Activated T-helper 1 cell treated with anti-CD3 and anti-CD28 coated beads, Interleukin-12 subunit alpha, Interleukin-12 subunit beta, Interleukin-2, Interleukin-4 antibody, amounts not matched to agents 30 ng/mL and 10 ng/mL and 1 ng/mL, durations not matched to agents 14 hours and 24 hours and 36 hours (primary cell): ENCODE measurements around the gene MRPL24. TPM values are rescaled to one million over a fixed set of nuclear protein-coding genes. Genes with fewer than 3 reads are reported as not detected.

Experiments used
- DNase-seq: peaks from one replicate; pipeline ENCODE4 v3.0.0; 2021; ENCODE audit warnings: low spot score
- H3K27ac Mint-ChIP-seq: one replicate; pipeline ENCODE4 v1.8.0; 2021; ENCODE audit warnings: mild to moderate bottlenecking, mixed read lengths
- H3K27me3 Mint-ChIP-seq: one replicate; pipeline ENCODE4 v1.8.0; 2022; ENCODE audit warnings: mild to moderate bottlenecking, moderate library complexity, mixed read lengths; ENCODE audit not compliant: insufficient read depth
- H3K36me3 Mint-ChIP-seq: one replicate; pipeline ENCODE4 v1.8.0; 2021; ENCODE audit warnings: low read depth, mixed read lengths
- H3K4me1 Mint-ChIP-seq: one replicate; pipeline ENCODE4 v1.8.0; 2021; ENCODE audit warnings: low read depth, mixed read lengths
- H3K4me3 Mint-ChIP-seq: one replicate; pipeline ENCODE4 v1.8.0; 2021; ENCODE audit warnings: mild to moderate bottlenecking, moderate library complexity, mixed read lengths
- H3K9me3 Mint-ChIP-seq: one replicate; pipeline ENCODE4 v1.8.0; 2021; ENCODE audit warnings: mixed read lengths
- intact Hi-C: fragments of 100-400 bp; cut with micrococcal nuclease; formaldehyde crosslinking; loops from one replicate; pipeline ENCODE4 v1.15.1; 2024
- total RNA-seq: library from RNA; stranded (reverse); gene quantifications from 2 replicates; pipeline ENCODE4 v1.2.3, GENCODE V29; 2022

The MRPL24 gene
- total RNA-seq, 1 donor from 2014 or later = 135 TPM

DNA sequence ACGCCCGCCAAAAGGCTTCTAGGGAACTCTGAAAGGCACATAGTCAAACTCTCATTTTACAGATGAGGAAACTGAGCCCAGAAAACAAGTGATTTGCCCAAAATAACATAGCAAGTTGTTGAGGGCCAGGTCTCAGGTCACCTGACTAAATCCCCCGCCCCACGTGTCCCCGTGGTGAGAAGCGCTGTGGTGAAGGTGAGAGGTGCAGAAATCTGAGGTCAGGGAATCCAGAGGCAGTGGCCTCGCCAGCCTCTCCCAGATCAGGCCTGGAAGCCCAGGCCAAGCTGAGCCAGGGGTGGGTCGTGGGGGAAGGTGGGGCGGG is 5.5 kb upstream of the MRPL24 start:
- no peaks in the 10 kb centered on the region for H3K27me3 Mint-ChIP-seq
- no peaks in the 10 kb centered on the region for H3K9me3 Mint-ChIP-seq
- H3K36me3 Mint-ChIP-seq = peaks cover 57% of the 10 kb centered on the region
- no peak for DNase-seq
- peaks cover 82% of the 10 kb centered on the region for H3K4me1 Mint-ChIP-seq
- peak overlapping the region; percentile 100 for H3K4me3 Mint-ChIP-seq
- intact Hi-C loops = loop anchor here (10.0 kb wide), 2 partner anchors 388 to 552 kb away; partner anchors contain the start of genes ETV3 and SLC25A44
- peak overlapping the region; percentile 94 for H3K27ac Mint-ChIP-seq

DNA sequence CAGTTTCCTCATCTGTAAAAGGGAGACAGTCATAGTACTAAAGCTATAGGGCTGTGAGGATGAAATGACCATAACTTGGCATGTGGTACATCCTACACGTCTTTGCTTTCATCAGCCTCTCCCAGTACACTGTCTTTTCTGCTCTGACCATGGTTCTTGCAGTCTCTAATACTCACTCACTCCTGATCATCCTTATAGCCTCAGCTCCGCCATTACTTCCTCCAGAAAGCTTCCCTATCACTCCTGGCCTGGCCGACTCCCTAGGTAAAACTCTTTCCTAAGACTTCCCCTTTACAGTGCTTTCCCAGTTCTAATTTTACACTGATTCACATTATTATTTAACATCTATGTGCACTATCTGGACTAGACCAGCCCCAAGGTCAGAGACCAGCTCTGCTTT is 5.0 kb upstream of the MRPL24 start:
- Mint-ChIP-seq H3K27ac (peak overlapping the region; percentile 83), H3K36me3 (peaks cover 60% of the 10 kb centered on the region), H3K27me3 (no peaks in the 10 kb centered on the region), H3K4me3 (peak overlapping the region; percentile 100), H3K4me1 (peaks cover 85% of the 10 kb centered on the region), H3K9me3 (no peaks in the 10 kb centered on the region)
- no peak for DNase-seq
- intact Hi-C loops = loop anchor here (10.0 kb wide), 2 partner anchors 389 to 551 kb away; partner anchors contain the start of genes ETV3 and SLC25A44

DNA sequence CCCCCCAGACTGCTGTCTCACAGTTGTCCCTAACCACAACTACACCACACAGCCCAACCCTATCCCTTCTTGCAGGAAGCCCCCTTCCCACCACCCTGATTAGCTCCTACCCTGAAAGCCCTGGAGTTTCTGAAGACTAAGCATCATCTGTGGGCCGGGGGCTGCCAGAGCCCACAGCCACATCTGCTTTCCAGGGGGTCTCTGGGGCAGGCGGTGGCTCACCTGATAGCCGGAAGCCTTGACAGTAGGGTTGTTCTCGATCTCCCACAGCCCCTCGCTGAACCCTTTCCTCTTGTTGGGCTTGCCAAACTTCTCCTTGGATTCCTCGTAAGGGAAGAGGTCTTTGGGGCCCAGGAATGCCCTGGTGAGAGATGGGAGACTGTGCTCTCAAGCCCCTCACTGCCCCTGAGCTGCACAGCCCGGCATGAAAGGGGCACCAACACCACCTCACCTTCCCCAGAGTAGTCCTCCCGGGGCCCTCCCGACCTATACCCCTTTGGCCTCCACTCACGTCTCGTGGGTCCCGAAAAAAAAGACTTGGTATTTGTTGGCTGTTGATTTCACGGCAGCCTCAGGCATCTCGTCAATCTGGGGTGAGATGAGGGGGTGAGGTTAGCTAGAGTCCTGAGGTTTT is 4.0 kb upstream of the MRPL24 start:
- DNase-seq = no peak
- intact Hi-C loops = loop anchor here (5.0 to 10.0 kb wide), 4 partner anchors 243 to 888 kb away; partner anchors contain the start of genes ETV3, GON4L, MEF2D and SLC25A44
- Mint-ChIP-seq H3K36me3 (peaks cover 60% of the 10 kb centered on the region), H3K27me3 (no peaks in the 10 kb centered on the region), H3K27ac (peak overlapping the region; percentile 46), H3K4me1 (peaks cover 78% of the 10 kb centered on the region), H3K9me3 (no peaks in the 10 kb centered on the region), H3K4me3 (no peak overlapping the region)

DNA sequence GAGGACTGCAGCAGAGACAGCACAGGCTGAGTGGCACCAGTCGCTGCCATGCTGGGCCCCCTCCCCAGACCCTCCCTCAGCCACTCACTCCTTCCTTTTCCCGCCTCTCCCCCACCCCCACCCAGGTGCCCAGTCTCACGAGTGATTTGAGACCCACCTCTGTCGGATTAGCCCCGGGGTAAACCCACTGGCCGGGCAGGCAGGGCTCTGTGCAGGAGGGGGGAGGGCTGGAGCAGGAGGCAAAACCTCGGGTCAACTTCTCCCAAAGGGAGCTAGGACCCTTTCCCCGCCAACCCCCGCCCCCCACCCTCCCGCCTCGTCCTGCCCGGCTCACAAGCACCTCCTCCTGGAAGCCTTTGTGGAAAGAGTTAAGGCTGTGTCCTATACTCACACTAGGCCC is 3.5 kb upstream of the MRPL24 start:
- H3K9me3 Mint-ChIP-seq = no peaks in the 10 kb centered on the region
- no peak overlapping the region for H3K27ac Mint-ChIP-seq
- H3K4me1 Mint-ChIP-seq = peaks cover 75% of the 10 kb centered on the region
- H3K4me3 Mint-ChIP-seq = no peak overlapping the region
- no peaks in the 10 kb centered on the region for H3K27me3 Mint-ChIP-seq
- intact Hi-C loops = loop anchor here (5.0 to 10.0 kb wide), 4 partner anchors 242 to 887 kb away; partner anchors contain the start of genes ETV3, GON4L, MEF2D and SLC25A44
- peaks cover 56% of the 10 kb centered on the region for H3K36me3 Mint-ChIP-seq
- no peak for DNase-seq

DNA sequence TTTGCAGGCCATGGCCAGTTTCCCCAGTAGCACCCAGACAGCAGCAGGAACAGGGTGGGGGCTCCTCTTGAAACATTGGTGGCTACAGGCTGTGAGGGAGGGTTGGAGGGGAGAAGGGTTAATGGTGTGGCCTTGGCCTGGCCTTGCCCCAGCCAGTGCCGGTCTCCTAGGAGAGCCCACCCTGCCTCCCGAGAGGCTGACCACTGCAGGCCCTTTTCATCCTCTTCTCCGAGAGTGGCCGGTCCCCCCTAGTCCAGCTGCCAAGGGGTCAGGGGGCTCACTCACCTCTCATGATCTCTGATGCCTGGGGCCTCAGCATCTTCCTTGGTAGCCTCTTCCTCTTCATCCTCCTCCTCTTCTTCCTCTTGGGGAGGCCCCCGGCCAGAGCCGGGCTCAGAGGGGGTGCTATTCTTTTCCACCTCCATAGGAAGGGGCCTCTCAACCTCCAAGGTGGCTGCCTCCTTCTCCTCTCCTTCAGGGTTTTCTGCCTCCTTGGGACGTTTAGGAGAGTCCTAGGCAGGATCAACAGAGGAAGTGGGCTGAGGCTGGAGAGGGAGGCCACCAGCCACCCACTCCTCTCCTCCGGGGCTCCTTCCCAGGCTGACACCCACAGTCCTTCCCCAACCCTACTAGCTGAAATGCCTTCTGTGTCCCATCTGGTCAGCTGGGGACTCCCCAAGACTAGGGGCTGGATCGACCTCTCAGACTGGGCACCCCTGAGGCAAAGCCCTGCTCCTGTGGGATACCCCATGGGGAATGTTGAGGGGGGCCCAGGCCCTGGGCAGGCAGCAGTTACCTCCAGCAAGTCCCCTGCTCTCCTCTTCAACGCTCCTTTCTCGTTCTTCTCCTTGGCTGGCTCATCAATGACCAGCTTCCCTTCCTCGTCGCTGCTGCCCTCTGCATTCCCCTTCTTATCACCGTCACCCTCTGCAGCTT is 2.7 kb upstream of the MRPL24 start:
- no peaks in the 10 kb centered on the region for H3K27me3 Mint-ChIP-seq
- H3K36me3 Mint-ChIP-seq = peaks cover 56% of the 10 kb centered on the region
- intact Hi-C loops = loop anchor here (5.0 to 10.0 kb wide), 4 partner anchors 241 to 886 kb away; partner anchors contain the start of genes ETV3, GON4L, MEF2D and SLC25A44
- H3K4me1 Mint-ChIP-seq = peaks cover 75% of the 10 kb centered on the region
- no peaks in the 10 kb centered on the region for H3K9me3 Mint-ChIP-seq
- no peak for DNase-seq
- H3K4me3 Mint-ChIP-seq = no peak overlapping the region
- H3K27ac Mint-ChIP-seq = peak overlapping the region; percentile 43

DNA sequence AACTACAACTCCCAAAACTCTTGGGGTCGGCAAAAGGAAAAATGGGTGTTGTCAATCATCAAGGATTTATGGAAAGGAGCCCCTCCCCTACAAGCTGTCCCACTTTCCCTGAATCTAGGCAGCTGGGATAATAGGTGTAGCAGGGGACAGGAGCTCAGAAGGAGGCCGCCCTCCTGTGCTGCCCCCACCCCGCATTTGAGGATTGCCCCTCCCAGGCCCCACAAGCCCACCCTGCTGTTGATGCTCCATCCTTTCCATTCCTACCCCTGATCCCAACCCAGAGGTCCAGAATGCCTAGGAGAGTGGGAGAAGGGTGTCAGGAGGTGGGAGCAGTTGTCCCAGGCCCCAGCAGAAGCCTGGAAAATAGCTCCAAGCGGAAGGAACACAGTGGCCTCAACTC is 1.9 kb upstream of the MRPL24 start:
- peak overlapping the region; percentile 28 for H3K4me3 Mint-ChIP-seq
- H3K36me3 Mint-ChIP-seq = peaks cover 56% of the 10 kb centered on the region
- H3K27ac Mint-ChIP-seq = peak overlapping the region; percentile 94
- DNase-seq = no peak
- intact Hi-C loops = loop anchor here (5.0 to 10.0 kb wide), 4 partner anchors 240 to 886 kb away; partner anchors contain the start of genes ETV3, GON4L, MEF2D and SLC25A44
- peaks cover 69% of the 10 kb centered on the region for H3K4me1 Mint-ChIP-seq
- H3K9me3 Mint-ChIP-seq = no peaks in the 10 kb centered on the region
- H3K27me3 Mint-ChIP-seq = no peaks in the 10 kb centered on the region

DNA sequence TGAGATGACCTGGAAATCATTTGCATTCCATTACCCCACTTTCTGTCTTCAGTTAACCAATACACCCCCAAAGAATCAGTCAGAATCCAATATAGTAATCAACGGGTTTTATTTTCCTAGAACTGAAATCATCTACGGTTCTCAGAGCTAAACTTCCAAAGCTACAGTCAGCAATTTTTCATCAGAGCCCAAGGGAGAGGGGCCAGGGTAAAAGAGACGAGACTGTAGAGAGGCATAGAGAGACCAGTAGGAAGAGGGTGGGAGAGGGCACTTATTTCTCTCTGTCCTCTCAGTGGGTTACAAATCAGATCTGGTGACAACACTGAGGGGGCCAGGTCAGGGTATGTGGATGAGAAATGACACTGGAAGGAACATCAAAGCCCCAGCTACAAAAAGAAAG is 1.1 kb upstream of the MRPL24 start:
- H3K4me1 Mint-ChIP-seq = peaks cover 63% of the 10 kb centered on the region
- peak overlapping the region; percentile 93 for H3K4me3 Mint-ChIP-seq
- H3K36me3 Mint-ChIP-seq = peaks cover 56% of the 10 kb centered on the region
- H3K9me3 Mint-ChIP-seq = no peaks in the 10 kb centered on the region
- intact Hi-C loops = loop anchor here (5.0 to 10.0 kb wide), 4 partner anchors 240 to 885 kb away; partner anchors contain the start of genes ETV3, GON4L, MEF2D and SLC25A44
- H3K27me3 Mint-ChIP-seq = no peaks in the 10 kb centered on the region
- H3K27ac Mint-ChIP-seq = peak overlapping the region; percentile 94
- no peak for DNase-seq

DNA sequence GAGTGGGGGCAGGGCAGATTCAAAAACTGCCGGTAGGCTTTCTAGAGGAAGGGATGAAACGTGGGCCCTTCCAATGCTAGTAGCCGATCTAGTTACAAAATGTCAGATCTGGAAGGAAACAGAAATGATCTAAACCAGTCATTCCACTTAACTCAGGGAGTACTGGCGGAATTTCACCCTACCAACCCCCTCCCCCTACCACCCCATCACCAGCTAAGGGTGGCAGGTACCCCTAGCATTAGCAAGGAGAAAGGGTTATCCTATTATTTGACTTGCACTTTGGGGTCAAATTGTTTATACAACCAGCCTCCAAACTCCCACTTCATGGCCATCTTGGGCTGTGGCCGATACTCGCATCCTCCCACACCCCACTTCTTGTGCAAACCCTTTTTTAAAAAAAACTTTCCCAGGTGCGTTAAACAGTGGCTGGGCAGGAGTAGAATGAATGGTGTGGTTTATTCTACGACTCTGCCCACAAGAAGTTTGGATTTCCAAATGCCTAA is 644 bp upstream of the MRPL24 start:
- intact Hi-C loops = loop anchor here (1.0 to 10.0 kb wide), 9 partner anchors 10 to 884 kb away; partner anchors contain the start of genes CCT3, ETV3, GON4L and HDGF
- DNase-seq = no peak
- Mint-ChIP-seq H3K27ac (peak overlapping the region; percentile 94), H3K27me3 (no peaks in the 10 kb centered on the region), H3K36me3 (peaks cover 57% of the 10 kb centered on the region), H3K4me1 (peaks cover 60% of the 10 kb centered on the region), H3K9me3 (no peaks in the 10 kb centered on the region), H3K4me3 (peak overlapping the region; percentile 93)

DNA sequence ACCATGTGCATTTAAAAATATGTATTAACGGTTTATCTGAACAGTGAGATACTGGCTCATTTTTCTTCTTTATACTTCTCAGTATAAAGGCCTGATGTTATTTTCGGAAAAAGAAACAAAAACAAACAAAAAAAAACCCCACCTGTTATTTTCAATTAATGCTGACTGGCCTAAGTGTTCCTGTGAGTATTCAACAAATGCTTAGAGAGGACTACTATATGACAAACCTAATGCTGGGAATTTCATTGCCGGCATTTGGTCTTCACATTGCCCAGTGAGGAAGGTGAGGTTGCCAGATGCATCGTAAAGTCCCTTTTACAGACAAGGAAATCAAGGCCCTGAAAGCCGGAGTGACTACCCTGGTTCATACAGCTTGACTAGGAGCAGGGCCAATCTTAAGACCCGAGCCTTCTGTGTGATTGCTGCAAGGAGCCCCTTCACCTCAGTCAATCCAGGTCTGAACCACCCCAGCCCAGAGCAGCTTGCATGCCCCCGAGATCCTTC is 599 bp downstream of the MRPL24 start:
- H3K9me3 Mint-ChIP-seq = no peaks in the 10 kb centered on the region
- intact Hi-C loops = loop anchor here (5.0 to 10.0 kb wide), 4 partner anchors 238 to 883 kb away; partner anchors contain the start of genes ETV3, GON4L, MEF2D and SLC25A44
- no peaks in the 10 kb centered on the region for H3K27me3 Mint-ChIP-seq
- H3K4me3 Mint-ChIP-seq = peak overlapping the region; percentile 93
- peaks cover 47% of the 10 kb centered on the region for H3K4me1 Mint-ChIP-seq
- H3K27ac Mint-ChIP-seq = peak overlapping the region; percentile 94
- no peak for DNase-seq
- peaks cover 47% of the 10 kb centered on the region for H3K36me3 Mint-ChIP-seq

DNA sequence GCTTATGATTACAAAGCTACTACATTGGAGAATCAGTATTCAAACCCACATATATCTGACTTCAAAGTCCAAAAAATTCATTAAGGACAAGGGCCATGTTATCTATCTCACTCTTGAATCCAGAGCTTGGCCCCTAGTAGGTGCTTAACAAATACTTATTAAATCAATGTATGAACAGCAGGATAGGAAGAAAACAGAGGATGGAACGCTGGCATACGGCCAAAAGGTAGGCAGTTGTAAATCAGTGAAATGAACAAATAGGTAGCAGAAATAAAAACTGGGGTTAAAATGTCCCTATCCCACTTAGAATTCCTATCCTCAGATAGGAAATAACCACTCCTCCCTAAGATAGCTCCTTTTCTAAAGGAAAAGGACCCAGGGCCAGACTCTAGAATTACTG is 2.0 kb downstream of the MRPL24 start:
- peaks cover 36% of the 10 kb centered on the region for H3K4me1 Mint-ChIP-seq
- H3K9me3 Mint-ChIP-seq = no peaks in the 10 kb centered on the region
- no peak for DNase-seq
- no peaks in the 10 kb centered on the region for H3K27me3 Mint-ChIP-seq
- peak overlapping the region; percentile 69 for H3K4me3 Mint-ChIP-seq
- H3K36me3 Mint-ChIP-seq = peaks cover 42% of the 10 kb centered on the region
- intact Hi-C loops = no loop called here
- peak overlapping the region; percentile 10 for H3K27ac Mint-ChIP-seq

DNA sequence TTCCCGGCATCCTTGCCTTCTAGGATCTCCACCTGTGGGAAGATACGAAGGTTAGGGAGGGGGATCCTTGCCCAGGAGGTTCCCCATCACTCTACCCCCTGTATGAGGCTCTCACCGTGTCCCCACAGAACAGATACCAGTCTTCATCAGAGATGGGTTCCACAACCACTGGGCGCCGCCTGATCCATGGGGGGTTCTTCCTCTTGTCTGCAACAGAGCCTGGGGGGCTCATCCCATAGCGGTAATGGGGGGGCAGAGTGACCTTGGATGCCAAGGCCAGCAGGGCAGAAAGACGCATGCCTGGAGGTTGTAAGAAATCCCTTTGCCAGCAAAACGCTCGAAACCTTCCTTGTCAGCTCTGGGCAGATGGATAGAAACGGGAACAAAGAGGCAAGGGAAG is 2.5 kb downstream of the MRPL24 start:
- Mint-ChIP-seq H3K36me3 (peaks cover 37% of the 10 kb centered on the region), H3K9me3 (no peaks in the 10 kb centered on the region), H3K4me3 (no peak overlapping the region), H3K27ac (no peak overlapping the region), H3K27me3 (no peaks in the 10 kb centered on the region), H3K4me1 (peaks cover 31% of the 10 kb centered on the region)
- intact Hi-C loops = no loop called here
- DNase-seq = no peak

DNA sequence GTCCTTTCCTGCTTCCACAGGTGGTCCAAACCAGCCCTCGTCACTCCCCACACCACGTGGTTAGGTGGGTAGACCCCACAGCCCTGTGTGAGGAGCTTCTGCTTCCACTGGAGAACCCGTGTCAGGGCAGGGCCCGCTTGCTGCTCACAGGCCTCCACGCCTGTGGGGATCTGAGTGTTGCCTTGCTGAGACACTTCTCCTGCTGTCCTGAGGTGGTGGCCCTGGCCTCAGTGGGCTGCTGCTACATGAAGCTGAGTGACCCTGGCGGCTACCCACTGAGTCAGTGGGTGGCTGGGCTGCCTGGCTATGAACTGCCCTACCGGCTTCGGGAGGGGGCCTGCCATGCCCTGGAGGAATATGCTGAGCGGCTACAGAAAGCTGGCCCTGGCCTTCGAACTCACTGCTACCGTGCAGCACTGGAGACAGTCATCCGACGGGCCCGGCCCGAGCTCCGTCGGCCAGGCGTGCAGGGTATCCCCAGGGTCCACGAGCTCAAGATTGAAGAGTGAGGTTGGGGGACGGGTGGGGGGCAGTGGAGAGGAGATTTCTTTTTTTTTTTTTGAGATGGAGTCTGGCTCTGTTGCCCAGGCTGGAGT is 6.8 kb downstream of the MRPL24 start:
- Mint-ChIP-seq H3K4me3 (no peak overlapping the region), H3K27ac (no peak overlapping the region), H3K27me3 (no peaks in the 10 kb centered on the region), H3K4me1 (peaks cover 28% of the 10 kb centered on the region), H3K9me3 (no peaks in the 10 kb centered on the region), H3K36me3 (peaks cover 16% of the 10 kb centered on the region)
- no peak for DNase-seq
- intact Hi-C loops = no loop called here
